GF-D8 (cell line): ENCODE measurements around the gene TCL1A.
"Not testable (repeated sequence)": the region's sequence is repeated elsewhere in the genome, so short reads cannot be mapped to it uniquely, and the experiment has no call there.

Source experiments
- DNase-seq: peaks from one replicate; lab custom pipeline; 2025; lab: John Stamatoyannopoulos, UW

TCL1A gene

DNA sequence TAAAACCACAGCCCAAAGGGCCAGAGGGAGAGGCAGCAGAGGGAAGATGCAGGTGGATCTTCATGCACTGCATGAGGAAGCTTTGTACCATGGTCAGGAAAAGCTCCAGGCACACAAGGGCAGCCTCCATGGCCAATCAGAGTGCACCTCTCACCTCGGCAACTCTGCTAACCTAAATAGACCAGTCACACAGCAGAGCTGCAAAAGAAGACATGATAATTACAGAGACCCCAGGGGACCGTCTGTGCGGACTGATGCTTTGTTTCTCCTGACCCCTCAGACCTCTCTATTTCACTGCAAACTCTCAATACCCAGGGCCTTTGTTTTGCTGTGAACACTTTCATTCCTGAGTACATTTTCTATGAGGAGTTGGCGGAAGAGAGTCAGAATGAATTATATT, 38.4 kb downstream of the TCL1A start:
- DNase-seq, result no peak

DNA sequence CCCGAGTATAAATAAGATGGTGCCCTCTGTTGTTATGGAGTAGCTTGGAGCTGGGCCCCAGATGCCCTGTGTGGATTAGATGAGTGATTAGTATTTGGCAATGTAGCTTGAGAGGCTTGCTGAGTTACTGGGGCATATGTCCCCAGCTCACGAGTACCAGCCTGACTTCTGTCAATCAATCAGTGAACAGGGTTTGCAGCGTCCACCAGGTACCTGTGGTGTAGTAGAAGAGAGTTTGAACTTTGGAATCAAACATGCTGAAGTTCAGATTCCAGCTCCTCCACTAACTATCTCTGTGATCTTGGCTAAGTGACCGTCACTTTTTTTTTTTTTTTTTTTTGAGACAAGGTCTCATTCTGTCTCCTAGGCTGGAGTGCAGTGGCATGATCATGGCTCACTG, 39.3 kb downstream of the TCL1A start:
- DNase-seq, result no peak

DNA sequence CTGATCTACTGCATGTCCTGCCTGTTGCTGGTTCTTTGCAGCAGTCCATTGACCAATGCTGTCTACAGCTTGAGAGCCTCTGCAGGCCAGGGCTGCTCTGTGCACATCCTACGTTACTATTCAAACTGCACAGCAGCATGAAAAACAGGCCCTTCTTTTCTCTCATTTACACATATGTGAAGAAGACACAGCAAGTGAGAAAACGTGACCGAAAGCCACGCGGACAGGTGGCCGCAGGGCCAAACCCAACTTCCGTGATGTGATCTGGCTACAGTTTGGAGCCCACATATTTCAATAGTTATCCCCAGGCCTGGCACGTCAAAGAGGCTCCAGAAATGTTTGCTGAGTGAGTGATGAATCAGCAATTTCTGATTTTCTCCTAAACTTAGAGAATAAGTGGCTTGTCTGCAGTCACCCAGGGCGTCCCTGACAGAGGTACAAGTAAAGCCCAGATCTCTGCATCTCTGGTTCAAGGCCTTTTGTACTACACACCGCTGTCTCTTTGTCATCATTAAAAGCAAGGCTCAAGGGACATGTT, 45.6 kb downstream of the TCL1A start:
- DNase-seq, result no peak

DNA sequence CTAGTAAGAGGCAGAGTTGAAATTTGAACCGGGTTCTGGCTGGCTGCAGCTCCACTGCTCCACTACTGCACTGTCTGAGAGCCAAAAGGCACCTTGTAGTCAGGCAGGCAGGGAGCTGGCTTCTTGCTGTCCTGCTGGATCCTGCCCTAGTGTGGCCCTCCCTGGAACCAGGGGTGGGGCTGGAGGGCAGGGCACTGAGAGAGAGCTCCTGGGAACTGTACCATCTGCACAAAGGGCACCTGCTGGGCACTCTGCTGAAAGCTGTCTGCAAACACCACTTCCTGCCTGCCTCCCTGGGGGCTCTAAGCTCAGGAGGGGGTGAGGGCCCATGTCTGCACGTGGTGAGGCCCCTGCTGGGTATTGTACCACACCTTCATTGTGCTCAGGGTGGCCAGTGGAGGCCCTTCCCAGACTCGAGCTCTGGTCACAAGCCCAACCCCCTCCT, 46.7 kb downstream of the TCL1A start:
- no peak for DNase-seq

DNA sequence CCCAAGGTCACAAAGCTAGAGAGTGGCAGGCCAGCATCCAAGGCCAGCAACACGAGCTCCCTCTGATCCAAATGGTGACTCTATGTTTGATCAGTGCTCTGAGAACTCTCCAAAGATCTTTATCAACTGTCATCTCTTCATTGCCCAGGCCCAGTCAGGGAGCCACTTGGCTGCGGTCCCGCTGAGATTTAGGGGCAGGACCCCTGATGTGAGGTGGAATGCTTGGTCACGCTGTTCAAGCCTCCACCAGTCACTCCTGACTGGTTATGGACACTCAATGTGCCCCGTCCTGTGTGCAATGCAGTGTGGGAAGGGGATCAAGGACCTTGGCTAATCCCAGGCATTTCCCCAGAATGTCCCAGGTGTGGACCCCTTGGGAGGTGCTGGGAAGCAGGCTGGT, 47.5 kb downstream of the TCL1A start:
- DNase-seq, result no peak

DNA sequence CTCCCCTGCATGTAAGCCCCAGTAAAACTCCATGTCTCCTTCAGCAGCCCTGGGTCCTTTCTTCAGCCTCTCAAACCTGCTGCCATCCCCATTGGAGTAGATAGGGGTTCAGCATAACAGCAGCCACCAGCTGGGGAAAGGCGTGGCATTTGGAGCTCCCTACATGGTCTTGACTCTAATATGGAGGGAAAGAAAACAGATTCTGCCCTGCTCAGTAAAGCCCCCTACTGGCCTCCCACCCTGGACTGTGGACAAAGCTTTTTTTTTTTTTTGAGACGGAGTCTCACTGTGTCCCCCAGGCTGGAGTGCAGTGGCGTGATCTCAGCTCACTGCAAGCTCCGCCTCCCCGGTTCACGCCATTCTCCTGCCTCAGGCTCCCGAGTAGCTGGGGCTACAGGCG, 48.4 kb downstream of the TCL1A start:
- DNase-seq, result not testable (repeated sequence)

DNA sequence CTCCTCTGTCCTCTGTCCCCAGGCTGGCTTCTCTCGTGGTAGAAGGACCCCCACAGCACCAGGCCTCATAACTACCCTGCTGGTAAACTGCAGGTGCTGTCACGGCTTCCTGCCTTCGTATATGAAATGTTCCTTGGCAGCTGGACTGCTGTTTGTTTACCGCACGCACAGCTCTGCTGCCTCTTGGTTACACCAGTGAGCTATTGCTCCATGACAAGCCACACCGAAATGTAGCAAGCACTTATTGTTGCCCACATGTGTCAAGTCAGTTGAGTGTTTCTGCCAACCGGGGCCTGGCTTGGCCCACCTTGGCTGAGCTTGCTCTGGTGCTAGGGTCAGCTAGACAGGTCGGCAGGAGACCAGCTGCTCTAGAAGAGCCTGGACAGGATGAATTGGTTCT, 49.4 kb downstream of the TCL1A start:
- no peak for DNase-seq

DNA sequence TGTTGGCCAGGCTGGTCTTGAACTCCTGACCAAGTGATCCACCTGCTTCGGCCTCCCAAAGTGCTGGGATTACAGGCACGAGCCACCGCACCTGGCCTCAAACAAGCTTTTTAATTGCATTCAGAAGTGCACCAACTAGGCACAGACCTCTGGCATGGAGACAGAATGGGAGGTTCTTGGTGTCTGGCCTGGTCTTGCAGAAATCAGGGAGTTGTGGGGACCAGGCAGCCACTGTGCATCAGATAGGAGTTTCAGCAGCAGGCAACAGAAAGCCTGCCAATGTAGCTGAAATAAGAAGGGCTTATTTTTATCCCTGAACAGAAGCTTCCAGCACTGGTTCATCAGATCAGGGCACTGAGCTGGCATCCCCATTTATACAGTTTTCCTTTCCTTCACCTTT, 49.9 kb downstream of the TCL1A start:
- DNase-seq, result no peak

DNA sequence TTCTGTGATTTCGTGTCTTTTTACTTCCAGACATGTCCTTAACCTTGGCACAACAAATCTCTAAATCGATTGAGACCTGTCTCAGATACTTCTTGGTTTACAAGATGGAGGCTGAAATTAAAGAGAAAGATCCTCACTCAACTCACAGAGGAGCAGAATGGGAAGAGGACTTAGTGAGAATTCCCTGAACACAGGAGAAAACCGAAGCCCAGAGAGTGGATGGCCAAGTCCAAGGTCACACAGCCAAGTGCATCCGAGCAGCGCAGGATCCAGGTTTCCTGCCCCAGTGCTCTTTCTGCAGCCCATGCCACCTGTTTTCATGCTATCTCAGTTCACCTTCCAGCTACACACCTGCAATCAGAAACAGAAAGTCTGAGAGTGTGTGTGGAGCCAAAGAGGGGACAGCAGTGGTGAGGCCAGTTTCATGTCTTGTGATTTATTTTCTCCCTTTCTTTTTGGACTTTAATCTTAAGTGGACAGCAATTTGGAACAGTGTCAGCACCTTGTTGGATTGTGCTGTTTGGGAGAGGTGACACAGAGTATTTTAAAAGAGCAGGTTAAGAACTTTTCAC, 50.6 kb downstream of the TCL1A start:
- DNase-seq, result no peak

DNA sequence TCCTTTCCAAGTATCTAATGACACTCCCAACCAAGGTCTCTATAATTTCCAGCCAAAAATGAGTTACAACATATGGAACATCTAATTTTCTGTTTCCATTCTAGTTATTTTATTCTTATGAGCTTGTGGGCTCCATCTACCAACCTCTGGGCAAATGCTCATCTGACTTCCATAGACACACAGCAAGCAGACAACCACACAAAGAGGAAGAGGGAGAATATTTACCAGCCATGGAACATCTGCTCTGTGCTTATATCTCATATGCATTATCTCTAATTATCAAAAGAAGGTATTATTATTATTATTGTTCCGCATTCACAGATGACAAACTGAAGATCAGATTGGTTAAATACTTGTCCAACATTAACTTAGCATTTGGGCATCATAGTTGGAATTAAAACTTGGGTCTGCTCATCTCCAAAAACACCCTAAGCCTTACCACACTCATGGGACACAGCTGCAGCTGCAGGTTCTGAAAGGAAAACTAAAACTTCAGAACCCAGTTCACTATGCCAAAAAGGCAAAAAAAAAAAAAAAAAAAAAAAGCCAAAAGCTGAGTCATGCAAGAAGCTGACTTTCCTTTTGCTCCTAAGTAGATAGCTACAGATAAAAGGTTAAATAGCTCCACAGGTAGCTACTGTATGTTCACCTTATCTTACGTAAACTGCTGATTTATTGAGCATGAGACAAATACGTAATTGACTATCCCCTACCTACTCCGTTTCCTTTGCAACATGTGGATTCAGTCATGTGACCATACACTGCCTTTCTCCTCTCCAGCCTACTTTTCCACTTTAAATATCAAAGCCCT, 51.3 kb downstream of the TCL1A start:
- DNase-seq, result no peak

DNA sequence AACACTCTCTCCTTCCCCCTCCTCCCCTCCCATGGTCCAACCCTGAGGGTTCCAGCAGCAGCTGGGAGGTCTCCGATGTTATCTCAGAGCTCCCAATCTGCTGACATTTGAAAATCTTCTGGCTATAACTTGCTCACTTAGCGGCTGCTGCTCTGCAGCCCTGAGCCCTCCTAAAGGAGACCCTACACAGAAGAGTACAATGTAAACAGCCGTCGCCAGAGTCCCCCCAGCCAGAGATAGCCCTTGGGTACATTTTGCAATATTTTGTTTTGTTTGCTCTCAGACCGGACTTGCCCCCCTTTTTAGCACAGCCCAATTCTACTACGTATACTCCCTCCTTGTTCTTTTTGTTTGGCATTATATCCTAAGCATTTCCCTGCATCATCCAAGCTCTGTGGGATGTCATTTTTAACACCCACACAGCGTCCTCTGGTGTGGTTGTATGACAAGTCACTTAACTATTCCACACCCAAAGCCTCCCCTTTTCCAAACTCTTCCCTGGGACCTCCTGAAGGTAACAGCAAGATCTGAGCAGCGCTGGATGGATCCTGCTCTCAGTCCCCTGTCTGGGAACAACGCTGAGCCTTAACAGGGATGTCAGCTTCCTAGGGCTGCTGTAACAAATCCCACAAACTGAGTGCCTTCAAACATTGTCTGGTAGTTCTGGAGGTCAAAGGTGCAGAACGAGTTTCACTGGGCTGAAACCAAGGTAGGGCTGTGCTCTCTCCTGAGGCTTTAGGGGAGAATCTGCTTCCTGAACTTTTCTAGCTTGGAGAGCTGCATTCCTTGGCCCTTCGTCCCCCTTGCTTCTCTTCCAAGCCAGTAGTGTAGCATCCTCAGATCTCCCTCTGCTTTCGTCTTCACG, 53.0 kb downstream of the TCL1A start:
- no peak for DNase-seq

DNA sequence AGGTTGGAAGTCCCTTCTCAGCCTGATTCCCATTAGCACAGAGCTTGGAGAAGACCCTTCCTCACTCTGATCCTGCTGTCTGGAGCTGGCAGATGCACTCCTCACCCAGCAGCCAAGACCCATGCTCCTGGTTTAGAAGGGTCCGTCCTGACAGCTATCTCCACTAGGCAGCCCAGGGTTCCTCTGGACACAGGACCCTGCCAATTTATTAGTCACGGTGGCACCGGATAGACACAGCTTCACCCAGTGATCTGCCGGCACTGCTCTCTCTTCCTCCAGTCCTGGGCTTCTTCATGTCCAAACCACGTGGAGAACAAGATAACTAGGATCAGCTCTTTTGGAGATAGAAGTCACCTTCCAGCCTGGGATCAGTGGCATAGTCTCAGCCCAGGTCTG, 53.9 kb downstream of the TCL1A start:
- DNase-seq, result no peak
